Kidney epithelial cell (primary cell): ENCODE results near the gene BTN3A1. TPM values are rescaled to one million over a fixed set of nuclear protein-coding genes. Genes with fewer than 3 reads are reported as not detected.

ENCODE experiments used
- total RNA-seq: library from RNA; depleted of rRNA; stranded (reverse); fragments of >200 nt; gene quantifications from 2 replicates; pipeline ENCODE4 v1.2.3, GENCODE V29; 2015

BTN3A1 gene
- total RNA-seq, 1 donor from 2014 or later = 11.7 TPM

Other genes starting within 250 kb of the BTN3A1 start
- gene BTN3A2, start 37.1 kb upstream of the BTN3A1 start, total RNA-seq = 8.0 and 22.3 TPM in 2 replicates
- 12.7 and 14.6 TPM in 2 replicates for gene BTN2A2, start 19.2 kb upstream of the BTN3A1 start, total RNA-seq
- 3.3 and 8.0 TPM in 2 replicates for gene BTN3A3, start 38.2 kb downstream of the BTN3A1 start, total RNA-seq
- gene BTN2A1, start 55.7 kb downstream of the BTN3A1 start, total RNA-seq = 11.8 and 17.5 TPM in 2 replicates
- gene BTN1A1, start 98.0 kb downstream of the BTN3A1 start, total RNA-seq = not detected in 2 replicates
- 78.1 and 88.5 TPM in 2 replicates for gene HMGN4, start 136.1 kb downstream of the BTN3A1 start, total RNA-seq
- 20.7 and 21.6 TPM in 2 replicates for gene ABT1, start 194.7 kb downstream of the BTN3A1 start, total RNA-seq